IMR-90 (cell line): Measurements from ENCODE around the gene TSPAN32. TPM values are rescaled to one million over a fixed set of nuclear protein-coding genes. Genes with fewer than 3 reads are reported as not detected.

Experiments used
- ATAC-seq: fragments of 200-7000 bp; cut with Tn5 transposase; 2 replicates; pipeline ENCODE4 v1.9.1; 2020; ENCODE audit warnings: low read depth, mild to moderate bottlenecking, moderate library complexity
- BruUV-seq: library from RNA; stranded (reverse); fragments of 400-500 nt; replicated peaks from 2 replicates; lab custom pipeline; 2021; lab: Mats Ljungman, UMichigan
- CTCF ChIA-PET: fragments of 300-600 bp; formaldehyde crosslinking; extraction: SDS; loops from one replicate; lab custom pipeline; 2021; ENCODE audit warnings: antibody characterized with exemption; lab: Yijun Ruan, JAX
- POLR2A ChIA-PET: fragments of 300-600 bp; sonication (Branson Sonifier 250); formaldehyde crosslinking; loops from one replicate; lab custom pipeline; 2022; ENCODE audit warnings: antibody characterized with exemption; ENCODE audit not compliant: unreplicated experiment; lab: Charles Lee
- DNase-seq: peaks from one replicate; pipeline ENCODE4 v3.0.0; 2013
- H2AFZ ChIP-seq: replicated peaks from 2 replicates; pipeline ENCODE3; 2013; ENCODE audit warnings: low read length, mild to moderate bottlenecking; ENCODE audit not compliant: poor library complexity
- H2AK5ac ChIP-seq: 2 replicates; pipeline ENCODE4 v1.6.1; 2013; ENCODE audit warnings: low read depth, low read length, inconsistent platforms
- H2AK9ac ChIP-seq: replicated peaks from 2 replicates; pipeline ENCODE3; 2013; ENCODE audit warnings: mild to moderate bottlenecking, low read depth, low read length, moderate library complexity; ENCODE audit not compliant: poor library complexity
- H2BK120ac ChIP-seq: 2 replicates; pipeline ENCODE4 v1.6.1; 2013; ENCODE audit warnings: low read depth, low read length, inconsistent platforms
- H2BK15ac ChIP-seq: 3 replicates; pipeline ENCODE4 v1.6.1; 2013; ENCODE audit warnings: low read depth, low read length, inconsistent platforms
- H2BK20ac ChIP-seq: 2 replicates; pipeline ENCODE4 v1.6.1; 2013; ENCODE audit warnings: low read depth, mild to moderate bottlenecking, inconsistent platforms, low read length, moderate library complexity
- H2BK5ac ChIP-seq: 2 replicates; pipeline ENCODE4 v1.6.1; 2013; ENCODE audit warnings: mild to moderate bottlenecking, low read depth, low read length, inconsistent platforms; ENCODE audit not compliant: poor library complexity, severe bottlenecking
- H3K14ac ChIP-seq: replicated peaks from 2 replicates; pipeline ENCODE4 v1.6.1; 2013; ENCODE audit warnings: low read depth, low read length, inconsistent platforms
- H3K18ac ChIP-seq: 2 replicates; pipeline ENCODE4 v1.6.1; 2013; ENCODE audit warnings: low read depth, low read length, control low read depth
- H3K23ac ChIP-seq: 2 replicates; pipeline ENCODE4 v1.6.1; 2013; ENCODE audit warnings: low read depth, low read length, inconsistent platforms
- H3K27ac ChIP-seq: 2 replicates; pipeline ENCODE4 v1.5.1; 2013; ENCODE audit warnings: mild to moderate bottlenecking, control low read depth, low read length; ENCODE audit not compliant: insufficient read depth
- H3K27me3 ChIP-seq: 2 replicates; pipeline ENCODE4 v1.6.1; 2013; ENCODE audit warnings: low read length; ENCODE audit not compliant: control insufficient read depth, insufficient read depth
- H3K36me3 ChIP-seq: 2 replicates; pipeline ENCODE4 v1.6.1; 2013; ENCODE audit warnings: low read length, mixed read lengths; ENCODE audit not compliant: control insufficient read depth, insufficient read depth
- H3K4ac ChIP-seq: 2 replicates; pipeline ENCODE4 v1.6.1; 2013; ENCODE audit warnings: low read depth, low read length, inconsistent platforms
- H3K4me1 ChIP-seq: 2 replicates; pipeline ENCODE4 v1.6.1; 2013; ENCODE audit warnings: low read length, mixed read lengths; ENCODE audit not compliant: control insufficient read depth, insufficient read depth
- H3K4me2 ChIP-seq: 2 replicates; pipeline ENCODE4 v1.6.1; 2013; ENCODE audit warnings: low read depth, mild to moderate bottlenecking, control low read depth, low read length, moderate library complexity
- H3K4me3 ChIP-seq: 2 replicates; pipeline ENCODE4 v1.5.1; 2013; ENCODE audit warnings: low read depth, mild to moderate bottlenecking, control low read depth, low read length, moderate library complexity; ENCODE audit not compliant: insufficient read depth
- H3K56ac ChIP-seq: 2 replicates; pipeline ENCODE4 v1.6.1; 2013; ENCODE audit warnings: low read length, inconsistent platforms; ENCODE audit not compliant: insufficient read depth; ENCODE audit errors: extremely low read depth
- H3K79me1 ChIP-seq, 2 experiments: 2 replicates each; pipeline ENCODE4 v1.6.1; 2013; ENCODE audit warnings: low read length in 2 of 2, inconsistent platforms in 1 of 2, low read depth in 1 of 2
- H3K9ac ChIP-seq: 2 replicates; pipeline ENCODE4 v1.6.1; 2013; ENCODE audit warnings: low read depth, low read length, control low read depth
- H3K9me1 ChIP-seq: 2 replicates; pipeline ENCODE4 v1.6.1; 2013; ENCODE audit warnings: low read length, inconsistent platforms; ENCODE audit not compliant: insufficient read depth
- H3K9me3 ChIP-seq: 2 replicates; pipeline ENCODE4 v1.6.1; 2013; ENCODE audit warnings: low read length; ENCODE audit not compliant: control insufficient read depth, insufficient read depth
- H4K20me1 ChIP-seq: 2 replicates; pipeline ENCODE4 v1.6.1; 2013; ENCODE audit warnings: low read length, inconsistent platforms; ENCODE audit not compliant: insufficient read depth
- H4K5ac ChIP-seq: 2 replicates; pipeline ENCODE4 v1.6.1; 2013; ENCODE audit warnings: mild to moderate bottlenecking, low read depth, low read length, control low read depth
- H4K8ac ChIP-seq, 2 experiments: 2 replicates each; pipeline ENCODE4 v1.6.1; 2013; ENCODE audit warnings: low read depth in 2 of 2, low read length in 2 of 2, control low read depth in 1 of 2, inconsistent platforms in 1 of 2
- H4K91ac ChIP-seq: 2 replicates; pipeline ENCODE4 v1.6.1; 2013; ENCODE audit warnings: low read depth, low read length, inconsistent platforms; ENCODE audit not compliant: insufficient read depth
- BHLHE40 ChIP-seq: fragments of 150-350 bp; IDR thresholded peaks from 2 replicates; pipeline ENCODE4 v1.6.1; 2016; ENCODE audit warnings: mild to moderate bottlenecking, low read depth, low read length
- CTCF ChIP-seq: conservative IDR thresholded peaks from 2 replicates; pipeline ENCODE4 v1.5.1; 2012; ENCODE audit warnings: mild to moderate bottlenecking, low read depth, low read length, improper control_type of control experiment
- MAZ ChIP-seq: IDR thresholded peaks from 2 replicates; pipeline ENCODE4 v1.6.1; 2012; ENCODE audit warnings: low read depth, mild to moderate bottlenecking, low read length, improper control_type of control experiment, moderate library complexity, borderline replicate concordance
- MXI1 ChIP-seq: IDR thresholded peaks from 2 replicates; pipeline ENCODE4 v1.6.1; 2012; ENCODE audit warnings: low read depth, mild to moderate bottlenecking, low read length, moderate library complexity, borderline replicate concordance
- NFE2L2 ChIP-seq: fragments of 150-350 bp; IDR thresholded peaks from 2 replicates; pipeline ENCODE4 v1.6.1; 2016; ENCODE audit warnings: low read depth, mild to moderate bottlenecking, low read length
- WGBS, 2 experiments: methylation state at CpG; one replicate each; pipeline versions ENCODE4 v1.1.5 to v1.1.7; 2013; ENCODE audit warnings: missing lambda C conversion rate in 2 of 2; ENCODE audit not compliant: insufficient read length in 1 of 2; ENCODE audit errors: extremely low coverage in 2 of 2; 5-methylcytosine and 5-hydroxymethylcytosine counted together
- dilution Hi-C: fragments of 300-500 bp; cut with HindIII; formaldehyde crosslinking; loops from one replicate; pipeline ENCODE4 v1.14.3; 2018; ENCODE audit warnings: low sequenced_read_pairs; ENCODE audit not compliant: unreplicated experiment
- in situ Hi-C: fragments of 300-500 bp; cut with MboI; formaldehyde crosslinking; loops from 3 replicates; pipeline ENCODE4 v1.14.3; 2019; ENCODE audit warnings: low sequenced_read_pairs, inconsistent platforms, mixed read lengths
- intact Hi-C: fragments of 100-400 bp; cut with micrococcal nuclease; formaldehyde crosslinking; loops from 2 replicates; pipeline ENCODE4 v1.10.0; 2022
- polyA plus RNA-seq, 3 experiments: library from polyadenylated mRNA; depleted of rRNA; stranded (reverse); fragments of >200 nt; gene quantifications; 2 replicates each; pipeline ENCODE4 v1.2.3, GENCODE V29; 2012; ENCODE audit warnings: low replicate concordance in 1 of 3
- total RNA-seq: library from RNA; depleted of rRNA; stranded (reverse); fragments of >200 nt; gene quantifications from 2 replicates; pipeline ENCODE4 v1.2.3, GENCODE V29; 2012
- TF ChIP-seq, protein P1 (sequence below): fragments of 150-350 bp; IDR thresholded peaks from 2 replicates; pipeline ENCODE4 v1.6.1; 2017; ENCODE audit warnings: mild to moderate bottlenecking, antibody characterized with exemption, low read length, low read depth

Gene TSPAN32
- total and polyA plus RNA-seq, 2 of the 4 experiments (the other 2 are of a cell fraction) = 0.07 TPM; not detected in 1

- ChIA-PET POLR2A (no interaction called here), CTCF (no interaction called here)
- H4K91ac ChIP-seq = peak overlapping the region; percentile 62; the same call in 1 of the 2 replicates
- peak overlapping the region; percentile 58 for H2AK5ac ChIP-seq
- peak overlapping the region; percentile 93 for H2AK9ac ChIP-seq
- peak overlapping the region; percentile 86 for H2AFZ ChIP-seq
- no peaks in the 10 kb centered on the region; the same call in 1 of the 2 replicates for H3K9me3 ChIP-seq
- intact Hi-C loops (no loop called here), dilution Hi-C loops (no loop called here), in situ Hi-C loops (loop anchor here (5.0 kb wide), 1 partner anchor 103 kb away; no protein-coding TSS in a partner anchor)
- H3K79me1 ChIP-seq = no peaks in the 10 kb centered on the region
- H2BK5ac ChIP-seq = no peak overlapping the region
- H3K4me3 ChIP-seq = no peak overlapping the region
- TF ChIP-seq MAZ = peak; percentile 18; the same call in 1 of the 2 replicates
- TF ChIP-seq NFE2L2 = no peak
- TF ChIP-seq BHLHE40 = no peak
- TF ChIP-seq MXI1 = no peak
- TF ChIP-seq, protein P1, sequence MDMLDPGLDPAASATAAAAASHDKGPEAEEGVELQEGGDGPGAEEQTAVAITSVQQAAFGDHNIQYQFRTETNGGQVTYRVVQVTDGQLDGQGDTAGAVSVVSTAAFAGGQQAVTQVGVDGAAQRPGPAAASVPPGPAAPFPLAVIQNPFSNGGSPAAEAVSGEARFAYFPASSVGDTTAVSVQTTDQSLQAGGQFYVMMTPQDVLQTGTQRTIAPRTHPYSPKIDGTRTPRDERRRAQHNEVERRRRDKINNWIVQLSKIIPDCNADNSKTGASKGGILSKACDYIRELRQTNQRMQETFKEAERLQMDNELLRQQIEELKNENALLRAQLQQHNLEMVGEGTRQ = no peak
- TF ChIP-seq CTCF = no peak
- peak overlapping the region; percentile 53; the same call in 1 of the 2 replicates for H3K27ac ChIP-seq
- peak; percentile 82 for ATAC-seq
- BruUV-seq = no TSS peak
- peaks cover 6% of the 10 kb centered on the region; the same call in 1 of the 2 replicates for H3K9me1 ChIP-seq
- H3K56ac ChIP-seq = no peak overlapping the region
- H2BK20ac ChIP-seq = peak overlapping the region; percentile 24; the same call in 1 of the 2 replicates
- H3K18ac ChIP-seq = peak overlapping the region; percentile 55; the same call in 1 of the 2 replicates
- 0 out of 2 replicates have a peak overlapping the region, but pooled peaks have one; percentile 66 for H3K14ac ChIP-seq
- peak; percentile 60 for DNase-seq
- H3K36me3 ChIP-seq = no peaks in the 10 kb centered on the region
- peak overlapping the region; percentile 94 for H4K5ac ChIP-seq
- H3K27me3 ChIP-seq = peaks cover 3% of the 10 kb centered on the region; the same call in 1 of the 2 replicates
- peak overlapping the region; percentile 75 for H3K4ac ChIP-seq
- no peak overlapping the region for H2BK15ac ChIP-seq
- H4K8ac ChIP-seq = peak overlapping the region; percentile 88 to 95
- H3K23ac ChIP-seq = no peak overlapping the region
- peak overlapping the region; percentile 3; the same call in 1 of the 2 replicates for H3K4me2 ChIP-seq
- H2BK120ac ChIP-seq = peak overlapping the region; percentile 40; the same call in 1 of the 2 replicates
- WGBS, 2 experiments = 11% methylated on average over 2 of the region's 16 CpGs; no CpG with 5 or more reads in 1 of the 2 experiments
- no peak overlapping the region for H3K9ac ChIP-seq
- H3K4me1 ChIP-seq = peaks cover 20% of the 10 kb centered on the region
- H4K20me1 ChIP-seq = no peaks in the 10 kb centered on the region
These were observed 12.9 kb downstream of the TSPAN32 start for GRCh38 chr11:2314525-2315394.
